Umbilical cord (tissue), 2 donors: Measurements from ENCODE around the gene CD82. TPM values are rescaled to one million over a fixed set of nuclear protein-coding genes. Genes with fewer than 3 reads are reported as not detected.

Experiments used
- DNase-seq: peaks from one replicate; pipeline ENCODE4 v3.0.0-alpha.2; 2015; ENCODE audit warnings: low spot score
- total RNA-seq: library from RNA; depleted of rRNA; stranded (reverse); fragments of >200 nt; gene quantifications from one replicate; pipeline ENCODE4 v1.2.3, GENCODE V29; 2014; ENCODE audit warnings: low replicate concordance; ENCODE audit not compliant: insufficient read depth

CD82 gene
- total RNA-seq, 1 donor from 2014 or later: 42.6 TPM

- DNase-seq: no peak
Measured at GRCh38 chr11:44615913-44616791, 50.7 kb downstream of the CD82 start.

GRCh38 chr11:44617671-44618461 is 52.4 kb downstream of the CD82 start:
- DNase-seq: no peak

DNA sequence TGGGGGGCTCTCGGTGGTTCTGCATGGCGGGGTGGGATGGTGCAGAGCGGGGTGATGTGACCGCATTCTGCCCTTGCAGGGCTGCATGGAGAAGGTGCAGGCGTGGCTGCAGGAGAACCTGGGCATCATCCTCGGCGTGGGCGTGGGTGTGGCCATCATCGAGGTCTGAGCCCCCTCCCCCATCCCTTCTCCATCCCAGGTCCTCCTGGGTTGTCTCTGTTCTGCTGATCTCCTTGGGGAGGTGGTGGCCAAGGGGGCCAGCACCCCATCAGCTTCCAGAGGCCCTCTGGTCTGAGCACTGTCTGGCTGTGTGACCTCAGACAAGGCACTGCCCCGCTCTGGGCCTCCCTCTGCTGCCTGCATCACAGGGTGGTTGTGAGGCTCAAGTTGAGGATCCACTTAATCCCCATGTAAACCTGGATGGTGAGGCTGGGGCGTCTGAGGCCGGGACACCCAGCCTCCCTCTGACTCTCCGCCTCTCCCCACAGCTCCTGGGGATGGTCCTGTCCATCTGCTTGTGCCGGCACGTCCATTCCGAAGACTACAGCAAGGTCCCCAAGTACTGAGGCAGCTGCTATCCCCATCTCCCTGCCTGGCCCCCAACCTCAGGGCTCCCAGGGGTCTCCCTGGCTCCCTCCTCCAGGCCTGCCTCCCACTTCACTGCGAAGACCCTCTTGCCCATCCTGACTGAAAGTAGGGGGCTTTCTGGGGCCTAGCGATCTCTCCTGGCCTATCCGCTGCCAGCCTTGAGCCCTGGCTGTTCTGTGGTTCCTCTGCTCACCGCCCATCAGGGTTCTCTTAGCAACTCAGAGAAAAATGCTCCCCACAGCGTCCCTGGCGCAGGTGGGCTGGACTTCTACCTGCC is 53.3 kb downstream of the CD82 start:
- no peak for DNase-seq

GRCh38 chr11:44620328-44620725 is 54.9 kb downstream of the CD82 start:
- DNase-seq: no peak

GRCh38 chr11:44621140-44621681 is 55.7 kb downstream of the CD82 start:
- DNase-seq: peak; percentile 75

DNA sequence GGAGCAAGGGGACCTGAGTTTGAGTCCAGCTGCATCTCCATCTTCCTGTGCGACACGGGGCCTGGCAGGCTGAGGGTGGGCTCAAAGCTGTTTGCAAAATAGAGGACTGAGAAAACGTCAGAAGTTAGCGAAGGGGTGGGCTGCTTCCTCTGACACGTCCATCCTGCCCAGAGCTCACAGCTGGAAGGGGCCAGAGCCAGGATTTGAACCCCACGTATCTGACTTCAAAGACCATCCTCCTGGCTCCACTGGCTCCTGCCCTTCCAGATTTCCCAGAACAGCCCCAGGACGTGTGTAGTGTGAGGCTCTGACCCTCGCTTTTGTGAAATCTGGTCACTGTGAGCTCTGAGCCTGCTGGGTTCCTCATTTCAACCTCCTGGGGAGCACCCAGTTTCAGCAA is 56.3 kb downstream of the CD82 start:
- DNase-seq: no peak

- no peak for DNase-seq
Measured at GRCh38 chr11:44622190-44622650, 56.8 kb downstream of the CD82 start.

- peak; percentile 24 for DNase-seq
Measured at GRCh38 chr11:44622721-44623258, 57.3 kb downstream of the CD82 start.

DNA sequence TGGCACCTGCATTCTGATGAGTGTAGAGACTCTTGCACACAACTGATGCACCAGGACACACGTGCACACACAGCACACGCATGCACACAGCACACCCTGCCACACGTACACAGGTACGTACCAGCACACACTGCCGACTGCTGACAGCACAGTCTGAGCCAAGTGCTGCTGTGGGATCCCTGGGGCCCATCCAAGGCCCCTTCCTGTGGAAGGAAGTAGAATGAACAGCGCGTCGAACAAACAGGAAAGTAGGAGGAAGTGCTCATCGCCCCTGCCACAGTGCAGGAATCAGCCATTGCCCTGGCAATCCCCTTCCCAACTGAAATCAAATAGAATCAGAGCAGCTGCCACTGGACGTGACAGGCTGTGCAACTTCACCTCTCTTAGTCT is 57.9 kb downstream of the CD82 start:
- no peak for DNase-seq

DNA sequence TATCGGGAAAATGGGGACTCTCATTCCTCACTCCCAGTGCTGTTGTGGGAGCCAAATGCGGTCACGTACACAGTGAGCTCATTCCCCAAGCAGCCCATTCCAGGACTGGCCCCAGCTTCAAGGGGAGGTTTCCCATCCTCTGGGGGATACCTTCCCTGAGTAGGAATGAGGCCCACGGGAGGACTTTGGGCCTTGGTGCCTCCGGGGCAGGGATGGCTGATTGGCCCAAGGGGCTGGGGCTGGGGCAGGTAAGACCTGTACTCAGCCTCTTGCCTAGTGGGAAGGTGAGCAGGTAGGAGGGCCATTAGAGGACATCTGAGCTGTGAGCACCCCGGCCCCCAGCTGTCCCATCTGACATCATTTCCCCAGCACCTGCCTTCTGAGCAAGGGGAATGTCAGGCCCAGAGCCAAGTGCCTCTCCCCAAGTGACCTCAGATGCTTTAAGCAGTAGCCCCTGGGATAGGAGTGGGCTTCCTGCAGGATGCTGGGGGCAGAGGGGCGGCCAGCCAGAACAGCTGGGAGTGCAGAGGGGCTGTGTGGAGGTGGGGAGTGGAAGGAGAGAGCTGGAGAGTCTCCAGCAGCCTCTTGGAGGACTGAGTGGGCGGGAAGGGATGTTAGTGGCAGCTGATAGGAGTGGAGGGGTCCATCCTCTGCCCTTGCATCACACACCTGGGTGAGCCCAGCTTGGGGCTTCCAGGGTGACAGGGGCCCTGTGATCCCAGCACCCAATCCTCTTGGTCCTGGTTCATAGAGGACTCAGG is 58.4 kb downstream of the CD82 start:
- DNase-seq: peak; percentile 46

- no peak for DNase-seq
Measured at GRCh38 chr11:44624761-44625221, 59.3 kb downstream of the CD82 start.

GRCh38 chr11:44625759-44626523 is 60.5 kb downstream of the CD82 start:
- DNase-seq: no peak

- DNase-seq: no peak
Measured at GRCh38 chr11:44626645-44627044, 61.2 kb downstream of the CD82 start.

GRCh38 chr11:44627165-44627789 is 61.8 kb downstream of the CD82 start:
- DNase-seq: no peak

GRCh38 chr11:44627911-44628729 is 62.7 kb downstream of the CD82 start:
- DNase-seq: peak; percentile 81

DNA sequence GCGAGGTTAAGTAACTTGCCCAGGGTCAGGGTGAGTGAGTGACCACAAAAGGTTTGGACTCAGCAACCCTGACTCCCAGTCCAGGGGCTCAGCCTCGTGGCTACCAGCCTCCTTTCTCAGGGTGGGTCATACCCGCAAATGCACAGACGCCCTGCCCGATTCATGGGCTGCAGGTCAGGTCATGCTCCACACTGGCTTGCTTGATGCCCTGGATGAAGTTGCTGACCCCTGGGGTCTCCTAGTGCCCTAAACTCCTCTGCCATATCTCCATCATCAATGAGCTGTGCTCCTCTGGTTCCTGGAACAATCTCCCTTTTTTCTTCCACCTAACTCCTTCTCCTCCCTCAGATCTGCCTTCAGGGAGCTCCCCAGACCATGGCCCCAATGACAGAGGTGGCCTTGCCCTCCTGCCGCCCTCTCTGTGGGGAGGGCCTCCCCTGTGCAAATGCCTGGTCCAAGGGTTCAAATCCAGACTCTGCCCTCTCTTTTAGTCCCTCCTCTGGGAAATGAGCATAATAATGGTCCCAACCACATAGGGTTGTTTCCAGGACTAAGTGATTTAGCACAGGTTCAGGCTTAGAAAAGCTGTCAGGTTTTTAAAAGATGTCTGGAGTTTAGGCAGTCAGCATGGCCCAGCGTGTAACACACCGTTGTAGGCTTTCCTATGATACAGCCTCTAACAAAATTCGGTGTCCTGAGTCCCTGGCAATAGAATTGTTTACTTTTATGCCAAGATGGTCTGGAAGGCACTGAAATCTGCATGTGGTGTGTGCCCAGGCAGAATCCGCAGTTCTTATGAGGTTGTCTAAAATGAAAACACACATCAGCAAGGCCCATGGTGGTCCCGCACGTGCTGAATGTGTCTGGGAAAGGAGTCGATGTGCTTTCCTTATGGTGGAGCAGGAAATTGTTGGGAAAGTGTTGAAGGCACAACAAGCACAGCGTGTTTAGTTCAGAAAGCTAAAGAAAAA is 63.6 kb downstream of the CD82 start:
- no peak for DNase-seq
